H1 (cell line): ENCODE results near the gene SLC12A8. TPM values are rescaled to one million over a fixed set of nuclear protein-coding genes. Genes with fewer than 3 reads are reported as not detected.

Experiments used
- CTCF ChIA-PET: fragments of 300-600 bp; sonication (Branson Sonifier 250); formaldehyde crosslinking; loops from one replicate; lab custom pipeline; 2021; ENCODE audit not compliant: partially characterized antibody; lab: Charles Lee
- POLR2A ChIA-PET: fragments of 300-600 bp; sonication (Branson Sonifier 250); formaldehyde crosslinking; loops from one replicate; lab custom pipeline; 2021; ENCODE audit warnings: inconsistent platforms; ENCODE audit not compliant: partially characterized antibody; lab: Charles Lee
- DNase-seq, 2 experiments: peaks; one replicate each; pipeline versions ENCODE4 v3.0.0 to v3.0.0-alpha.2; 2010 to 2022; ENCODE audit warnings: low spot score in 2 of 2, low read depth in 1 of 2, mixed read lengths in 1 of 2
- FAIRE-seq: peaks from 2 replicates; lab custom pipeline; 2011; peaks lifted over from hg19 to GRCh38; lab: Jason Lieb, UNC
- H2AFZ ChIP-seq: 2 replicates; pipeline ENCODE4 v1.8.1; 2012; ENCODE audit warnings: low read length, inconsistent platforms
- H2AK5ac ChIP-seq: 2 replicates; pipeline ENCODE4 v1.6.1; 2013; ENCODE audit warnings: low read depth, low read length
- H2BK120ac ChIP-seq: replicated peaks from 2 replicates; pipeline ENCODE3; 2013; ENCODE audit warnings: low read depth, low read length, inconsistent platforms
- H2BK12ac ChIP-seq: 2 replicates; pipeline ENCODE4 v1.6.1; 2013; ENCODE audit warnings: low read depth, low read length
- H2BK15ac ChIP-seq: 2 replicates; pipeline ENCODE4 v1.6.1; 2013; ENCODE audit warnings: low read length
- H2BK20ac ChIP-seq: 2 replicates; pipeline ENCODE4 v1.6.1; 2013; ENCODE audit warnings: low read length
- H2BK5ac ChIP-seq: 2 replicates; pipeline ENCODE4 v1.6.1; 2013; ENCODE audit warnings: low read depth, low read length
- H3K14ac ChIP-seq: 2 replicates; pipeline ENCODE4 v1.6.1; 2013; ENCODE audit warnings: inconsistent platforms; ENCODE audit not compliant: insufficient read length
- H3K18ac ChIP-seq: 2 replicates; pipeline ENCODE4 v1.6.1; 2013; ENCODE audit warnings: low read length; ENCODE audit errors: extremely low read depth
- H3K23ac ChIP-seq: 2 replicates; pipeline ENCODE4 v1.6.1; 2013; ENCODE audit warnings: inconsistent platforms; ENCODE audit not compliant: insufficient read length
- H3K23me2 ChIP-seq: 2 replicates; pipeline ENCODE4 v1.6.1; 2013; ENCODE audit warnings: low read depth, low read length
- H3K27ac ChIP-seq: 2 replicates; pipeline ENCODE4 v1.6.1; 2011; ENCODE audit warnings: low read depth, low read length, inconsistent platforms
- H3K27me3 ChIP-seq, 4 experiments: replicated peaks in 1 of 4; 1 replicate in 1 of 4; 2 replicates in 3 of 4; pipeline versions ENCODE4 v1.6.1 to v1.8.1; 2011 to 2013; ENCODE audit warnings: low read length in 3 of 4, mild to moderate bottlenecking in 3 of 4, inconsistent platforms in 2 of 4, mixed read lengths in 2 of 4, moderate library complexity in 1 of 4; ENCODE audit not compliant: control insufficient read depth in 3 of 4, insufficient read depth in 3 of 4; ENCODE audit errors: extremely low read depth in 1 of 4
- H3K36me3 ChIP-seq, 4 experiments: 2 replicates each; pipeline versions ENCODE4 v1.6.1 to v1.8.1; 2011 to 2013; ENCODE audit warnings: mild to moderate bottlenecking in 4 of 4, low read length in 3 of 4, moderate library complexity in 2 of 4, control low read depth in 1 of 4, inconsistent platforms in 1 of 4; ENCODE audit not compliant: insufficient read depth in 4 of 4, control insufficient read depth in 2 of 4
- H3K4ac ChIP-seq: replicated peaks from 2 replicates; pipeline ENCODE3; 2013; ENCODE audit warnings: low read length, low read depth, mixed read lengths, inconsistent platforms; ENCODE audit not compliant: insufficient read length
- H3K4me1 ChIP-seq, 4 experiments: replicated peaks in 1 of 4; 1 replicate in 1 of 4; 2 replicates in 3 of 4; pipeline versions ENCODE4 v1.6.1 to v1.8.1; 2011 to 2013; ENCODE audit warnings: low read length in 3 of 4, inconsistent platforms in 2 of 4, mixed read lengths in 1 of 4; ENCODE audit not compliant: insufficient read depth in 4 of 4, control insufficient read depth in 3 of 4
- H3K4me2 ChIP-seq, 2 experiments: 2 replicates each; pipeline versions ENCODE4 v1.6.1 to v1.8.1; 2011 to 2013; ENCODE audit warnings: low read depth in 2 of 2, low read length in 2 of 2, control low read depth in 1 of 2, inconsistent platforms in 1 of 2, mild to moderate bottlenecking in 1 of 2; ENCODE audit not compliant: insufficient read depth in 1 of 2
- H3K4me3 ChIP-seq, 4 experiments: fragments of 200-600, 300-600 bp in 1 of 4; sonication (generic), shearing (Covaris generic), sonication (Bioruptor Twin) in 1 of 4; 2 replicates each; pipeline versions ENCODE4 v1.5.1 to v1.8.1; 2011 to 2016; ENCODE audit warnings: low read length in 4 of 4, low read depth in 3 of 4, control low read depth in 2 of 4, inconsistent platforms in 2 of 4, mild to moderate bottlenecking in 2 of 4, mixed read lengths in 1 of 4, moderate library complexity in 1 of 4; ENCODE audit not compliant: insufficient read depth in 2 of 4; ENCODE audit errors: extremely low read depth in 1 of 4
- H3K56ac ChIP-seq: replicated peaks from 2 replicates; pipeline ENCODE3; 2013; ENCODE audit warnings: low read depth, mild to moderate bottlenecking, mixed read lengths, low read length, inconsistent platforms; ENCODE audit not compliant: insufficient read length
- H3K79me1 ChIP-seq: 2 replicates; pipeline ENCODE4 v1.6.1; 2013; ENCODE audit warnings: low read depth, low read length, control low read depth
- H3K79me2 ChIP-seq, 2 experiments: 2 replicates each; pipeline versions ENCODE4 v1.6.1 to v1.8.1; 2012 to 2013; ENCODE audit warnings: low read length in 2 of 2, mild to moderate bottlenecking in 2 of 2, inconsistent platforms in 1 of 2; ENCODE audit not compliant: insufficient read depth in 2 of 2, control insufficient read depth in 1 of 2
- H3K9ac ChIP-seq, 4 experiments: replicated peaks in 1 of 4; 1 replicate in 1 of 4; 2 replicates in 3 of 4; pipeline versions ENCODE4 v1.6.1 to v1.8.1; 2011 to 2013; ENCODE audit warnings: low read depth in 3 of 4, low read length in 3 of 4, control low read depth in 2 of 4, mild to moderate bottlenecking in 2 of 4, moderate library complexity in 2 of 4, inconsistent platforms in 1 of 4; ENCODE audit errors: extremely low read depth in 1 of 4
- H3K9me3 ChIP-seq, 2 experiments: 2 replicates each; pipeline versions ENCODE4 v1.6.1 to v1.8.1; 2012 to 2013; ENCODE audit warnings: mild to moderate bottlenecking in 2 of 2, moderate library complexity in 2 of 2, control low read depth in 1 of 2, inconsistent platforms in 1 of 2, low read depth in 1 of 2, low read length in 1 of 2, mixed read lengths in 1 of 2; ENCODE audit not compliant: insufficient read depth in 2 of 2
- H4K20me1 ChIP-seq, 2 experiments: replicated peaks in 1 of 2; 2 replicates each; pipeline versions ENCODE3 to v1.8.1; 2011 to 2013; ENCODE audit warnings: inconsistent platforms in 2 of 2, low read length in 2 of 2, mild to moderate bottlenecking in 1 of 2; ENCODE audit not compliant: insufficient read depth in 2 of 2, control insufficient read depth in 1 of 2
- H4K5ac ChIP-seq: 2 replicates; pipeline ENCODE4 v1.6.1; 2013; ENCODE audit warnings: low read length, low read depth, mixed read lengths, inconsistent platforms; ENCODE audit not compliant: insufficient read length
- H4K8ac ChIP-seq: 2 replicates; pipeline ENCODE4 v1.8.0; 2013; ENCODE audit warnings: mild to moderate bottlenecking, moderate library complexity, low read length, inconsistent platforms; ENCODE audit not compliant: insufficient read depth; ENCODE audit errors: extremely low read depth
- H4K91ac ChIP-seq: replicated peaks from 2 replicates; pipeline ENCODE3; 2013; ENCODE audit warnings: low read length, mixed read lengths, inconsistent platforms; ENCODE audit not compliant: insufficient read length
- CEBPB ChIP-seq: IDR thresholded peaks from 2 replicates; pipeline ENCODE4 v1.6.1; 2012; ENCODE audit warnings: low read depth, low read length
- EZH2 ChIP-seq: fragments of 200-600 bp; sonication (generic); IDR thresholded peaks from 2 replicates; pipeline ENCODE4 v1.7.1; 2012; ENCODE audit warnings: low read depth, mild to moderate bottlenecking, moderate library complexity, low read length, inconsistent platforms; ENCODE audit not compliant: severe bottlenecking
- JUND ChIP-seq: IDR thresholded peaks from 2 replicates; pipeline ENCODE4 v1.6.1; 2011; ENCODE audit warnings: mild to moderate bottlenecking, improper control_type of control experiment, low read length
- KDM1A ChIP-seq: fragments of 200-600, 300-600 bp; sonication (generic); IDR thresholded peaks from 2 replicates; pipeline ENCODE4 v1.7.1; 2016; ENCODE audit warnings: mild to moderate bottlenecking, low read length, borderline replicate concordance
- KDM5A ChIP-seq: fragments of 200-600 bp; IDR thresholded peaks from 2 replicates; pipeline ENCODE4 v1.7.1; 2012; ENCODE audit warnings: mild to moderate bottlenecking, low read length, inconsistent platforms, mixed read lengths
- POLR2AphosphoS5 ChIP-seq: IDR thresholded peaks from 2 replicates; pipeline ENCODE4 v1.6.1; 2011; ENCODE audit warnings: low read depth, low read length
- YY1 ChIP-seq: IDR thresholded peaks from 2 replicates; pipeline ENCODE4 v1.6.1; 2011; ENCODE audit warnings: low read depth, mild to moderate bottlenecking, low read length
- WGBS, 2 experiments: shearing (Covaris generic) in 1 of 2; methylation state at CpG; one replicate each; pipeline versions ENCODE4 v1.1.6 to v1.1.7; 2013 to 2015; ENCODE audit warnings: low lambda C conversion rate in 2 of 2, mixed read lengths in 2 of 2, inconsistent platforms in 1 of 2, low coverage in 1 of 2, missing lambda C conversion rate in 1 of 2; ENCODE audit not compliant: insufficient replicate concordance in 2 of 2, insufficient coverage in 1 of 2, insufficient read length in 1 of 2; ENCODE audit errors: extremely low coverage in 1 of 2, missing lambda C conversion rate in 1 of 2; 5-methylcytosine and 5-hydroxymethylcytosine counted together
- polyA plus RNA-seq, 7 experiments: library from polyadenylated mRNA; depleted of rRNA in 3 of 7; stranded (reverse) in 5 of 7; unstranded in 2 of 7; fragments of >200 nt in 5 of 7; fragments of 200-250 nt in 2 of 7; gene quantifications; 1 replicate in 5 of 7; 2 replicates in 1 of 7; 4 replicates in 1 of 7; pipeline versions ENCODE4 v1.2.1 to v1.2.3, GENCODE V29; 2011 to 2013; ENCODE audit warnings: missing spikeins in 2 of 7, mixed read lengths in 2 of 7
- total RNA-seq: library from RNA; stranded (reverse); fragmentation: NEBNext Ultra II Directional; extraction: Animal tissue kit (Norgen Biotek cat#: 25700); gene quantifications from 2 replicates; pipeline ENCODE4 v1.2.1, GENCODE V29; 2021
- TF ChIP-seq, protein P1 (sequence below), 3 experiments: IDR thresholded peaks; 1 replicate in 2 of 3; 2 replicates in 1 of 3; pipeline versions ENCODE4 v1.5.1 to v1.6.1; 2011; ENCODE audit warnings: low read length in 3 of 3, mild to moderate bottlenecking in 3 of 3, inconsistent platforms in 2 of 3, low read depth in 1 of 3, moderate library complexity in 1 of 3; ENCODE audit not compliant: insufficient read depth in 1 of 3; ENCODE audit errors: control extremely low read depth in 1 of 3

SLC12A8 gene
- total and polyA plus RNA-seq, 2 of the 8 experiments (the other 6 are each of a cell fraction or from before 2014, with no cell fraction given) = 13.7 to 14.4 TPM

DNA sequence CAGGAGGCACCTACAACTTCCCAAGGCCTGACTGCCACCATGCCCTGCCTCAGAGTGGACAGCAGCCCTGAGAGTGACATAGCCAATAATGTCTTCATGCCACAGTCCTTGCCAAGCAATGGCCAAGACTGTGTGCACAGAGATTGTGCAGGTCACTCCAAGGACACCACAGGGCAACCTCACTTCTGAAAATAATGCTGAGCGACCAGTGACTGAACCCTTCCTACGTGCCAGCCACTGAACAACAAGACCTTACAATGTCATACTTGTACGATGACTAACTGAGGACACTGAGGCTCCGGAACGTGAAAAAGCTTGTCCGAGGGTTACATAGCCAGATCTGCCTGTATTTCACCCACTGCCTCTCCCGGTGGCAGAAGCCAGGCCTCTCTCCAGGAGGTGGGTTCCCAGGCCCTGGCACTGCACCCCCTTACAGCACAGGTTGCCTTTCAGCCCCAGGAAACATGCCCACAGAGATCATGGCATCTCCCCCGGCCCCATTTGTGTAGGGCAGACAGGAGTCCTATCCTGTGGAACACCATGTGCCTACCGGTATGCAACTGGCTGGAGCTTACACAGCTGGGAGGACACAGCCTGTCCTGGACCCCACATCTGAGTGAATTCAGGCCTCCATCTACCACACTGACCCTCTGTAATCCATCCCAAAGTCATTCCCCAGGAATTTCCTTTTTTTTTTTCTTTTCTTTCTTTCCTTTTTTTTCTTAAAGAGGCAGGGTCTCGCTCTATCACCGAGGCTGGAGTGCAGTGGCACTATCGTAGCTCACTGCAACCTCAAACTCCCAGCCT, 72.3 kb downstream of the SLC12A8 start:
- Histone ChIP-seq H3K9ac (no peak overlapping the region), H3K4me3 (no peak overlapping the region), H4K20me1 (no peaks in the 10 kb centered on the region), H3K9me3 (no peaks in the 10 kb centered on the region), H3K23me2 (peaks cover 7% of the 10 kb centered on the region; the same call in 1 of the 2 replicates), H3K4ac (no peak overlapping the region), H3K56ac (no peak overlapping the region), H3K14ac (no peak overlapping the region), H3K27me3 (peaks cover 0 to 8% (median 5%) of the 10 kb centered on the region in 4 experiments; a peak in 5 of 7 replicates), H2AFZ (no peak overlapping the region), H2BK12ac (no peak overlapping the region; the same call in 1 of the 2 replicates), H3K79me2 (no peaks in the 10 kb centered on the region), H2AK5ac (peak overlapping the region; percentile 82), H3K4me2 (no peak overlapping the region), H3K27ac (no peak overlapping the region), H2BK120ac (no peak overlapping the region), H2BK5ac (no peak overlapping the region), H3K23ac (no peak overlapping the region), H3K4me1 (peaks cover 11 to 34% (median 26%) of the 10 kb centered on the region in 4 experiments), H3K18ac (no peak overlapping the region), H2BK20ac (no peak overlapping the region), H4K8ac (no peak overlapping the region), H4K5ac (no peak overlapping the region), H3K79me1 (no peaks in the 10 kb centered on the region), H2BK15ac (no peak overlapping the region), H4K91ac (no peak overlapping the region), H3K36me3 (no peaks in the 10 kb centered on the region)
- no peak for FAIRE-seq
- ChIA-PET CTCF (interaction anchor here (1.0 to 3.5 kb wide), 6 partner anchors 10 to 138 kb away, joined by 3 to 14 read pairs (median 3); no protein-coding TSS in a partner anchor), POLR2A (interaction anchor here (1.2 to 1.7 kb wide), 3 partner anchors 8 to 11 kb away, joined by 3 to 4 read pairs (median 3); no protein-coding TSS in a partner anchor)
- no peak for DNase-seq
- 89% methylated on average over 12 of the region's 12 CpGs; no CpG with 5 or more reads in 1 of the 2 experiments for WGBS, 2 experiments
- TF ChIP-seq, protein P1, sequence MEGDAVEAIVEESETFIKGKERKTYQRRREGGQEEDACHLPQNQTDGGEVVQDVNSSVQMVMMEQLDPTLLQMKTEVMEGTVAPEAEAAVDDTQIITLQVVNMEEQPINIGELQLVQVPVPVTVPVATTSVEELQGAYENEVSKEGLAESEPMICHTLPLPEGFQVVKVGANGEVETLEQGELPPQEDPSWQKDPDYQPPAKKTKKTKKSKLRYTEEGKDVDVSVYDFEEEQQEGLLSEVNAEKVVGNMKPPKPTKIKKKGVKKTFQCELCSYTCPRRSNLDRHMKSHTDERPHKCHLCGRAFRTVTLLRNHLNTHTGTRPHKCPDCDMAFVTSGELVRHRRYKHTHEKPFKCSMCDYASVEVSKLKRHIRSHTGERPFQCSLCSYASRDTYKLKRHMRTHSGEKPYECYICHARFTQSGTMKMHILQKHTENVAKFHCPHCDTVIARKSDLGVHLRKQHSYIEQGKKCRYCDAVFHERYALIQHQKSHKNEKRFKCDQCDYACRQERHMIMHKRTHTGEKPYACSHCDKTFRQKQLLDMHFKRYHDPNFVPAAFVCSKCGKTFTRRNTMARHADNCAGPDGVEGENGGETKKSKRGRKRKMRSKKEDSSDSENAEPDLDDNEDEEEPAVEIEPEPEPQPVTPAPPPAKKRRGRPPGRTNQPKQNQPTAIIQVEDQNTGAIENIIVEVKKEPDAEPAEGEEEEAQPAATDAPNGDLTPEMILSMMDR (IDR thresholded peaks at IDR 0.05; ENCODE audit: control extremely low read depth in 1 of 3, insufficient read depth in 1 of 3, low read depth in 1 of 3, low read length in 3 of 3) = no peak
- no peak for TF ChIP-seq JUND
- TF ChIP-seq KDM5A = no peak
- TF ChIP-seq YY1 = no peak
- TF ChIP-seq POLR2AphosphoS5 = no peak
- no peak for TF ChIP-seq EZH2
- TF ChIP-seq CEBPB = no peak
- TF ChIP-seq KDM1A = no peak
